ENCODE measurements around the gene DALRD3.
A peak's percentile ranks its signal among the peaks of the same experiment; 100 is the strongest.

The DALRD3 gene

GRCh38 chr3:49017971-49018706 is at the start of gene DALRD3:
DALRD3 (minus strand) TSS chr3:49018580; CDS start chr3:49018564, 16 bp downstream.
- no peak for DNase-seq

- DNase-seq = no peak
Measured at GRCh38 chr3:49058011-49058410, 39.6 kb upstream of the DALRD3 start.

GRCh38 chr3:49057268-49057667 is 38.9 kb upstream of the DALRD3 start:
- DNase-seq = no peak

GRCh38 chr3:49054344-49054862 is 36.0 kb upstream of the DALRD3 start:
- no peak for DNase-seq

GRCh38 chr3:49053543-49053942 is 35.2 kb upstream of the DALRD3 start:
- no peak for DNase-seq

GRCh38 chr3:49035281-49035680 is 16.9 kb upstream of the DALRD3 start:
- DNase-seq = no peak

- no peak for DNase-seq
Measured at GRCh38 chr3:49034650-49035049, 16.3 kb upstream of the DALRD3 start.

- DNase-seq = no peak
Measured at GRCh38 chr3:49032646-49033304, 14.4 kb upstream of the DALRD3 start.

GRCh38 chr3:49030321-49030720 is 11.9 kb upstream of the DALRD3 start:
- no peak for DNase-seq

- no peak for DNase-seq
Measured at GRCh38 chr3:49029563-49029884, 11.1 kb upstream of the DALRD3 start.

- peak; percentile 31 for DNase-seq
Measured at GRCh38 chr3:49028673-49029562, 10.5 kb upstream of the DALRD3 start, which contains the start of gene IMPDH2. IMPDH2 (minus strand) TSS chr3:49029398; CDS start chr3:49029350, 48 bp downstream.

GRCh38 chr3:49028298-49028672 is 9.9 kb upstream of the DALRD3 start:
- DNase-seq = no peak

- no peak for DNase-seq
Measured at GRCh38 chr3:49027634-49028033, 9.3 kb upstream of the DALRD3 start.

GRCh38 chr3:49026536-49026935 is 8.2 kb upstream of the DALRD3 start:
- no peak for DNase-seq

- no peak for DNase-seq
Measured at GRCh38 chr3:49025793-49026520, 7.6 kb upstream of the DALRD3 start.

GRCh38 chr3:49025005-49025792 is 6.8 kb upstream of the DALRD3 start:
- no peak for DNase-seq

GRCh38 chr3:49024449-49024848 is 6.1 kb upstream of the DALRD3 start:
- no peak for DNase-seq

- DNase-seq = no peak
Measured at GRCh38 chr3:49023775-49024174, 5.4 kb upstream of the DALRD3 start.

- no peak for DNase-seq
Measured at GRCh38 chr3:49022688-49023171, 4.3 kb upstream of the DALRD3 start.

GRCh38 chr3:49021813-49022687 is 3.7 kb upstream of the DALRD3 start, which contains the start of gene NDUFAF3:
NDUFAF3 (plus strand) TSS chr3:49022121; CDS start chr3:49022145, 24 bp downstream.
- DNase-seq = peak; percentile 73
